ENCODE measurements around the gene DNAJB8.

DNA sequence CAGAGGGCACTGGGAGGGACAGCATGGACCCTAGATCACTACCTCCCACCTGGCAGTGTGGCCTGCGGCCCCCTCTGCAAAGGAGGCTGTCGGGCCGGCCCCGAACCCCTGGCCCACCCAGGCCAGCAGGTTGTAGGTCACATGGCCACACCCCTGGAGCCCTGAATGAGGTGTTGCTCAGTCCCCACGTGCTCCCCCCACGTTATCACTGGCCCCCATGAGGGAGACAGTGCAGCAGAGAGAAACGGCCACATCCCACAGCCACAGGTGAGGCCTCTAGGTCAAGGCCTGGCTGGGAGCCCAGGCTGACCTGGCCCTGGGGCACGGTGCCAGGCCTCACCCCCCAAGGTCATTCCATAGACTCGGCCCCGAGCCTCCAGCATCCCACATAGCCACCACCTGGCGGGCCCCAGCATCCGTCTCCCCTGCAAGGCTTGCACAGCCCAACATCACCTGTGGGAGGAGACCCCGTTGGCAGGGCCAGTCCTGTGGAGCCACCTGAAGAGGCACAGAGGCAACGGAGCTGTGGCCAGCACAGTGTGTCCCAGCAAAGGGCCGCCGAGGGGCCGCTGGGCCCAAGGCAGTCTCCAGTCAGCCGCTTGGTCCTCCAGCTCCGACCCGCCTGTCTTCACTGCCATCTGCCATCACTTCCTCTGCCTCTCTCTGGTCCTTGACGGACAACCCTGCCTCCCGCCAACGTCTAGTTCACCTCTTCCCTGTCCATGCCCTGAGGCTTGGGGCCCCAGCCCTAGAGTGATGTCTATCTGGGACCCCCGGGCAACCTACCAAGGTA, 53.1 kb downstream of the DNAJB8 start:
- TF ChIP-seq, protein P1, sequence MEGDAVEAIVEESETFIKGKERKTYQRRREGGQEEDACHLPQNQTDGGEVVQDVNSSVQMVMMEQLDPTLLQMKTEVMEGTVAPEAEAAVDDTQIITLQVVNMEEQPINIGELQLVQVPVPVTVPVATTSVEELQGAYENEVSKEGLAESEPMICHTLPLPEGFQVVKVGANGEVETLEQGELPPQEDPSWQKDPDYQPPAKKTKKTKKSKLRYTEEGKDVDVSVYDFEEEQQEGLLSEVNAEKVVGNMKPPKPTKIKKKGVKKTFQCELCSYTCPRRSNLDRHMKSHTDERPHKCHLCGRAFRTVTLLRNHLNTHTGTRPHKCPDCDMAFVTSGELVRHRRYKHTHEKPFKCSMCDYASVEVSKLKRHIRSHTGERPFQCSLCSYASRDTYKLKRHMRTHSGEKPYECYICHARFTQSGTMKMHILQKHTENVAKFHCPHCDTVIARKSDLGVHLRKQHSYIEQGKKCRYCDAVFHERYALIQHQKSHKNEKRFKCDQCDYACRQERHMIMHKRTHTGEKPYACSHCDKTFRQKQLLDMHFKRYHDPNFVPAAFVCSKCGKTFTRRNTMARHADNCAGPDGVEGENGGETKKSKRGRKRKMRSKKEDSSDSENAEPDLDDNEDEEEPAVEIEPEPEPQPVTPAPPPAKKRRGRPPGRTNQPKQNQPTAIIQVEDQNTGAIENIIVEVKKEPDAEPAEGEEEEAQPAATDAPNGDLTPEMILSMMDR (IDR thresholded peaks at IDR 0.05): no peak
- TF ChIP-seq POLR2A (IDR thresholded peaks at IDR 0.05) (no peak), EP300 (IDR thresholded peaks at IDR 0.05) (no peak)
